ENCODE results near the gene LSM7.

- TF ChIP-seq CTCF (IDR thresholded peaks at IDR 0.05) (no peak), POLR2A (IDR thresholded peaks at IDR 0.05) (no peak), POLR2AphosphoS5 (IDR thresholded peaks at IDR 0.05) (no peak)
Observed at GRCh38 chr19:2325281-2326046, 2.9 kb downstream of the LSM7 start.
